GM12874 (cell line): ENCODE data around the gene ADAMTSL3.

Experiments
- CTCF ChIP-seq: IDR thresholded peaks from 2 replicates; pipeline ENCODE4 v1.5.1; 2011; ENCODE audit warnings: low read depth, mild to moderate bottlenecking, control low read depth, low read length, moderate library complexity; ENCODE audit not compliant: insufficient read depth

Gene ADAMTSL3

DNA sequence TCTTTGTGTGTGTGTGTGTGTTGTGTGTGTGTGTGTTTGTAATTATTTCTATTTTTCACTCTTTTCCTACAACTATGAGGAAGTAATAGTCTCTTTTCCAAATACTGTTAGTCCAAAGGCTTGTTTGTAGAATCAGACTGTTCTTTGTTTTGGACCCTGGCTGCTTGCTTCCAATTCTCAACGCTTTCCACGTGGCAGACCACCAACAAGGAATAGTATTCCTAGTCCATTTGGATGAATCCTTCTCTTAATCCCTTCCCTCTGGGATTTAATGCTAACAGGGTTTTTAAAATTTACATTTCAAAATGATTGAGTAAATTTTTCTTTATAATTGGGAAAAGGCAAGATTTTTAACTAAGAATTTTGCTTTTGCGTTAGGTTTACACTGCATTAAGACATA lies 62.7 kb downstream of the ADAMTSL3 start:
- no peak for TF ChIP-seq CTCF

- TF ChIP-seq CTCF, result no peak
Measured at GRCh38 chr15:83717010-83717409, 63.1 kb downstream of the ADAMTSL3 start.

DNA sequence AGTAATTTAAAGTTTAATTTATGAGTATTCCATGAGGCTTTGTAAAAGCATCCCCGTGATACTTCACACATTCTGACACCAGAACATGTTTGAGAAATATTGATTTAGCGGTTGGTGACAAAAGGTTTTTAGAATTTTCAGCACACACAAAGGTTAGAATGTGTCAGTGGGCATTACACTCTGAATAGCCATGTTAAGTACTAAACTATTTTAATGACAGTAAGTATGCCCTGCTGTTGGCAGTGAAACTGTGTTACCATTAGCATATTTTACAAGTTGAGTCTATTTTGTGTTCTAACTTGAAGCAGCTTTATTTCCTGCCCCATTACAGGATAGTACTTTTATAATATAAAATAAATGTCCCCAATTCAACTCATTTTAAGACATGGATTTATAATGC lies 66.5 kb downstream of the ADAMTSL3 start:
- no peak for TF ChIP-seq CTCF

DNA sequence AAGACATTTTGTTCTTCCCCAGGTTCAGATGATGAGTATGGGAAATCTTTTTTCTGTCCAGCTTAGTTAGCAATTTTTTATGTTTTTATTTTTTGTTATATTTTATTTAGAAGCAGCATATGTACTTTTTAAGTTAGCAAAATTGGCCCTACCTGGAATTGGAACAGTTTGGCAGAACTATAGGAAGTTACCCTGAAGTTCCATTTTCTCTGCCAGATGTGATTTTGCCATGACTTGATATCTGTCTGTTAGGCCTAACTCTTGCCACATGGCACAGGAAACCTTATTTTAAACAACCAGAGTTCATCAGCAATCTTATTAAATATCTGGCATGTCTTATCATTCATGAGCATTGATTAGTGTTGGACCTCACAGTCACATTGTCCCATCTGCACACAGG lies 67.1 kb downstream of the ADAMTSL3 start:
- no peak for TF ChIP-seq CTCF

DNA sequence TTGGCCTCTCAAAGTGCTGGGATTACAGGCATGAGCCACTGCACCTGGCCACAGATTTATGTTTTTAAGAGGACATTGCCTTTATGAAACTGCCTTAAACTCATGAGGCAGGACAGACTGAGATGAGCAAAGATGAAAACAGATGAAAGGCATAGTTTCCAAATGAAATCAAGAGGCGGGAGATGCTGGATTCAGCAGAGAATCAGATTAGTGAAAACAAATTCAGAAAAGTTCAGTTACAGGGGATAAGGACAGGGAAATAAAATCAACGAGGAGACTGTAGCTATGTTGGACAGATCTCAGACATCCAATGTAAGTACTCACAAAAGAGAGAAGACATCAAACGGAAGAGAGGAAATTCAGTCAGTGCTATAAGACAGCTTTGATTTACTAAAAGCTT lies 68.1 kb downstream of the ADAMTSL3 start:
- no peak for TF ChIP-seq CTCF

- no peak for TF ChIP-seq CTCF
Measured at GRCh38 chr15:83723216-83723615, 69.3 kb downstream of the ADAMTSL3 start.

DNA sequence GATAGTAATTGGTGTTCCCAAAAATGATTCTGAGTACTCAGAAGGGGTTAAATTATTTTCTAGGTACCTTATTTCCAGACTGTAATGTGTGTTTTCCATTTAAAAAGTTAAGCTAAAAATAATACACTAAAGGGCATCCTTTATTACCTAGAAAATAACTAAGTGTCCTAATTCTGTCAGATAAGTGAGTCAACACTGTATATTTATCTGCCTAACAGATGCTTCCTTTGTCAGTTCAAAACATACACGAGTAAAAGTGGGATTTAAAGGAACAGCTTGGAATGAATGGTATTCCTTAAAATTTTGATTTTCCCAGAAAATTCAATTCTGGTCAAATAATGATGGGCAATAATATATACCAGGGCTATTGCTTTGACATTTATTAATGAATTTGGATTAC lies 78.3 kb downstream of the ADAMTSL3 start:
- TF ChIP-seq CTCF, result no peak

DNA sequence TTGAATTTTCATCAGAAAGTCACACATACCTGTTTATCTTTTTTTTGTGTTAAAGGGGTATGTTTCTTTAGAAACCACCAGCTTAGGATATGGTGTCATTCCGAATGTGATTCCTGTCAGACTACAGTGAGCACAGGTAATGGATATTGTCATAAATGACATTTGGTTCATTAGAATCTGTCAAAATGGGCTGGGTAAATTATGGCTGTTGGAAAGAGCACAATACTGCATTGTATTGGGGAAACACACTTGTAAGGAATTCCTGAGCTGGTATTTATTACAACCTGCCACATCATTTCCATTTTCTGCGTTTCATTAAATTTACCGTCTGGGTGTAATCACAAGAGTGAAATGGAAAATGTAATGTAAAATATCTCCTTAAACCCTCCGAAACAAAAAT lies 78.8 kb downstream of the ADAMTSL3 start:
- no peak for TF ChIP-seq CTCF
